OCI-LY7 (cell line): ENCODE measurements around the gene KYAT1.

Experiments
- EZH2phosphoT487 ChIP-seq: fragments of 200-600 bp; sonication (generic); IDR thresholded peaks from 2 replicates; pipeline ENCODE4 v1.6.1; 2018; ENCODE audit warnings: low read depth, borderline replicate concordance, mild to moderate bottlenecking, mixed run types, antibody characterized with exemption, low read length, moderate library complexity, mixed read lengths
- TF ChIP-seq, protein P1 (sequence below): fragments of 200-600 bp; sonication (generic); conservative IDR thresholded peaks from 2 replicates; pipeline ENCODE4 v1.5.1; 2014; ENCODE audit warnings: mild to moderate bottlenecking, antibody characterized with exemption, low read length, moderate library complexity, mixed read lengths

DNA sequence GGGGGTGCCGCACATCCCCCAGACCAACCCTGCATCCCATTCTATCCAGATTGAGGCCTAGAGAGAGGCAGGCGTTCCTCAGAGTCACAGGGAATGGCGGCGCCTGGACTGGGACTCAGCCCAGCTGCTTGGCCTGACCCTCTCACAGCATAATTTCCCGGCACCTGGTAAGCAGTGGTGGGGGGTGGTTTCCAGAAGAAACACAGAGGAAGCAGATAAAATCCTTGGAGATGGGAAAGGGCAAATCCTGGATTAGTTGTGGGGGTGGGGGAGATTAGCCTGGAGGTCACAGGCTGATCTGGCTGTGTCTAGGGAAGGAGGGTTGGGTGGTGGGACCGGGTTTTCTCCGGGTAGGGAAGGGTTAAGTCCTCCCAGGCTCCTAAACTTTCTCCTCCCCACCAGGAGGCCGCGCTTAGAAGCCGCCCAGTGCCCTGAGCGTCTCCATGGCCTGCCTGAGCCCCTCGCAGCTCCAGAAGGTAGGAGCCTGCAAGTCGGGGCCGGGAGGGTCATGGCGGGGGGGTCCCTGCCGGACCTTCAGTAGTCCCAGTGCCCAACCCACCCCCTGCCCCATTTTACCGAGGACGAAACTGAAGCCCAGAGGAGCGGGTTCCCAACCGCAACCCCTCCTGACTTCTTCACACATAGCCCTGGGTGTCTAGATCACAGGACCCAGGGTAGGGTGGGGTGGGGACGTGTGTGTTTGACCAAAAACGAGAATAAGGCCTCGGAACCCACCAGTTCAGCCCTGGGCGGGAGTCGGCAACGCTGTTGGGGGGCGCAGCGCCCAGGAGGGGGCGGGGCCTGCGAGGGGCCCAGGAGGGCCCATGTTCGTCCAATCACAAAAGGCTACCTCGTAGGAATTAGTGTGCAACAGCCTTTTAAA, 40.4 kb upstream of the KYAT1 start:
- TF ChIP-seq, protein P1, sequence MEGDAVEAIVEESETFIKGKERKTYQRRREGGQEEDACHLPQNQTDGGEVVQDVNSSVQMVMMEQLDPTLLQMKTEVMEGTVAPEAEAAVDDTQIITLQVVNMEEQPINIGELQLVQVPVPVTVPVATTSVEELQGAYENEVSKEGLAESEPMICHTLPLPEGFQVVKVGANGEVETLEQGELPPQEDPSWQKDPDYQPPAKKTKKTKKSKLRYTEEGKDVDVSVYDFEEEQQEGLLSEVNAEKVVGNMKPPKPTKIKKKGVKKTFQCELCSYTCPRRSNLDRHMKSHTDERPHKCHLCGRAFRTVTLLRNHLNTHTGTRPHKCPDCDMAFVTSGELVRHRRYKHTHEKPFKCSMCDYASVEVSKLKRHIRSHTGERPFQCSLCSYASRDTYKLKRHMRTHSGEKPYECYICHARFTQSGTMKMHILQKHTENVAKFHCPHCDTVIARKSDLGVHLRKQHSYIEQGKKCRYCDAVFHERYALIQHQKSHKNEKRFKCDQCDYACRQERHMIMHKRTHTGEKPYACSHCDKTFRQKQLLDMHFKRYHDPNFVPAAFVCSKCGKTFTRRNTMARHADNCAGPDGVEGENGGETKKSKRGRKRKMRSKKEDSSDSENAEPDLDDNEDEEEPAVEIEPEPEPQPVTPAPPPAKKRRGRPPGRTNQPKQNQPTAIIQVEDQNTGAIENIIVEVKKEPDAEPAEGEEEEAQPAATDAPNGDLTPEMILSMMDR: no peak
- TF ChIP-seq EZH2phosphoT487: no peak
